ENCODE data around the gene C1orf74.

C1orf74 gene

DNA sequence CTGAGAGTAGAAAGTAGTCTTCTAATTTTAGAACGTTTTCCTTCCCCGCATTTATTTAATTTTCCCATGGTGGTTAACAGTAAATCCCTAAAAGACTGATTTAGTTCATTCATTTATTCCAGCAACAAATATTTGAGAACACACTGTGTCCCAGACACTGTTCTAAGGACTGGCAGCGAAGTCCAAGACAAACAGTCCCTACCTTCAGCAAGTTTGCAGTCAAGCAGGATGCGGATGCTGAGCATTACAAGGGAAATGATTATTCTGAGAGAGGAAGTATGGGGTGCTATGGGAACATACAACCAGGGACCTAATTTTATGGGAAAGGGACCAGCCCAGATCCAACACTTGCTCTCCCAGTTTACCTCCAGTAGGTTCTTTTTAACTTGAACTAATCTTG is 1.2 kb upstream of the C1orf74 start:
- H3K4me2 ChIP-seq (ENCODE audit: low read length), result no peak overlapping the region

DNA sequence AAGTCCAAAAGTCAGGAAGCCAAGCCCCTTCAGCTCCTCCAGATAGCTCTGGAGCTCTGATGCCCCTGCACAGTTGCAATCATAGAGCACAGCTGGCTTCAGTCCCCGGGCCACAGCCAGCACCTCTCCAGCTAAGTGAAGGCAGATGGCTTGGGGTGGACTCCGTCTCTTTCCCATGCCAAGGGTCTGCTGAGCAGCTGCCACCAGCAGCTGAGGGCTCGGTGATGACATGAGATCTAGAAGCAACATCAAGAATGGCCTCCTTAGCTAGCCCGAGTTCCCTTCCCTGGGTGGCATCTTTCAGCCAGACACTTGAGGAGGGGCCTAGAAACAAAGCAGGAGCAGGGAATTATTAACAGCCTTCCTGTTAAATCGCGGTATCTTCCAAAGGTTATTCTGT is 973 bp downstream of the C1orf74 start:
- H4K20me1 ChIP-seq (ENCODE audit: control insufficient read depth, insufficient read depth, low read depth, low read length), result no peaks in the 10 kb centered on the region
- no peak overlapping the region for H3K27ac ChIP-seq (ENCODE audit: low read depth, low read length)
- H3F3A ChIP-seq (ENCODE audit: control insufficient read depth, insufficient read depth), result no peaks in the 10 kb centered on the region
- H3K36me3 ChIP-seq (ENCODE audit: control insufficient read depth, low read length), result peaks cover 28% of the 10 kb centered on the region
- H3K4me1 ChIP-seq (ENCODE audit: control insufficient read depth, low read length), result peaks cover 16% of the 10 kb centered on the region
- peak overlapping the region; percentile 85 for H3K4me2 ChIP-seq (ENCODE audit: low read length)
- H3K27me3 ChIP-seq (ENCODE audit: control insufficient read depth, low read length), result no peaks in the 10 kb centered on the region; the same call in 1 of the 2 replicates
- peak overlapping the region; percentile 83 for H3K4me3 ChIP-seq (ENCODE audit: low read length)
- H3K9me2 ChIP-seq (replicated peaks; ENCODE audit: control insufficient read depth, low read length), result no peaks in the 10 kb centered on the region
- H3K79me2 ChIP-seq (ENCODE audit: control insufficient read depth, low read length), result peaks cover 25% of the 10 kb centered on the region
- H3K9me3 ChIP-seq (ENCODE audit: control insufficient read depth, insufficient read depth, low read length), result peaks cover 11% of the 10 kb centered on the region
- TF ChIP-seq, protein P1, sequence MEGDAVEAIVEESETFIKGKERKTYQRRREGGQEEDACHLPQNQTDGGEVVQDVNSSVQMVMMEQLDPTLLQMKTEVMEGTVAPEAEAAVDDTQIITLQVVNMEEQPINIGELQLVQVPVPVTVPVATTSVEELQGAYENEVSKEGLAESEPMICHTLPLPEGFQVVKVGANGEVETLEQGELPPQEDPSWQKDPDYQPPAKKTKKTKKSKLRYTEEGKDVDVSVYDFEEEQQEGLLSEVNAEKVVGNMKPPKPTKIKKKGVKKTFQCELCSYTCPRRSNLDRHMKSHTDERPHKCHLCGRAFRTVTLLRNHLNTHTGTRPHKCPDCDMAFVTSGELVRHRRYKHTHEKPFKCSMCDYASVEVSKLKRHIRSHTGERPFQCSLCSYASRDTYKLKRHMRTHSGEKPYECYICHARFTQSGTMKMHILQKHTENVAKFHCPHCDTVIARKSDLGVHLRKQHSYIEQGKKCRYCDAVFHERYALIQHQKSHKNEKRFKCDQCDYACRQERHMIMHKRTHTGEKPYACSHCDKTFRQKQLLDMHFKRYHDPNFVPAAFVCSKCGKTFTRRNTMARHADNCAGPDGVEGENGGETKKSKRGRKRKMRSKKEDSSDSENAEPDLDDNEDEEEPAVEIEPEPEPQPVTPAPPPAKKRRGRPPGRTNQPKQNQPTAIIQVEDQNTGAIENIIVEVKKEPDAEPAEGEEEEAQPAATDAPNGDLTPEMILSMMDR (IDR thresholded peaks at IDR 0.05; ENCODE audit: low read depth, low read length, poor library complexity, severe bottlenecking), result no peak
- no peak for TF ChIP-seq EZH2phosphoT487 (IDR thresholded peaks at IDR 0.05; ENCODE audit: borderline replicate concordance, low read length)

More for the DNA sequence above, 1.2 kb upstream of the C1orf74 start:
- no peak overlapping the region for H3K4me3 ChIP-seq (ENCODE audit: low read length)
- peaks cover 16% of the 10 kb centered on the region for H3K4me1 ChIP-seq (ENCODE audit: control insufficient read depth, low read length)
- H3K9me2 ChIP-seq (replicated peaks; ENCODE audit: control insufficient read depth, low read length), result no peaks in the 10 kb centered on the region
- no peaks in the 10 kb centered on the region for H3F3A ChIP-seq (ENCODE audit: control insufficient read depth, insufficient read depth)
- H3K36me3 ChIP-seq (ENCODE audit: control insufficient read depth, low read length), result peaks cover 17% of the 10 kb centered on the region
- peaks cover 11% of the 10 kb centered on the region for H3K9me3 ChIP-seq (ENCODE audit: control insufficient read depth, insufficient read depth, low read length)
- H3K27ac ChIP-seq (ENCODE audit: low read depth, low read length), result no peak overlapping the region
- H4K20me1 ChIP-seq (ENCODE audit: control insufficient read depth, insufficient read depth, low read depth, low read length), result no peaks in the 10 kb centered on the region
- peaks cover 25% of the 10 kb centered on the region for H3K79me2 ChIP-seq (ENCODE audit: control insufficient read depth, low read length)
- H3K27me3 ChIP-seq (ENCODE audit: control insufficient read depth, low read length), result peaks cover 5% of the 10 kb centered on the region
- TF ChIP-seq, protein P1 (IDR thresholded peaks at IDR 0.05; ENCODE audit: low read depth, low read length, poor library complexity, severe bottlenecking), result no peak
- TF ChIP-seq EZH2phosphoT487 (IDR thresholded peaks at IDR 0.05; ENCODE audit: borderline replicate concordance, low read length), result no peak

DNA sequence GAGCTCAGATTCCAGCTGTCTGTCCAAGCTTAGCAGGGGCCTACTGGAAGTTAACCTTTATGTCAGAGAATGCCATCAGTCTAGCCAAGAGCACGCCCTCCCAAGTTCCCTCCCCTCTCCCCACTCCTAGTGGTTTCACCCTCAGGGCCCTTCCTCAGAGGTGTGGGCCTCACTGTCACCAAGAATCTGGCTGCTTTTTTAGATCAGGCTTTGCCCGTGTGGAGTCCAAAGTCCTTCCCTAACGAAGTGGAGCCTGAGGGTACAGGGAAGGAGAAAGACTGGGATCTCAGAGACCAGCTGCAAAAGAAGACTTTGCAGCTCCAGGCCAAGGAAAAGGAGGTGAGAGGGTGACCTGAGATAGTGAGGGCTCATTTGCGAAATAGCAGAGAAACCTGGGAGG is 4.1 kb downstream of the C1orf74 start:
- H3F3A ChIP-seq (ENCODE audit: control insufficient read depth, insufficient read depth), result no peaks in the 10 kb centered on the region
- no peaks in the 10 kb centered on the region for H3K9me2 ChIP-seq (replicated peaks; ENCODE audit: control insufficient read depth, low read length)
- no peak overlapping the region for H3K4me2 ChIP-seq (ENCODE audit: low read length)
- TF ChIP-seq, protein P1 (IDR thresholded peaks at IDR 0.05; ENCODE audit: low read depth, low read length, poor library complexity, severe bottlenecking), result no peak
- TF ChIP-seq EZH2phosphoT487 (IDR thresholded peaks at IDR 0.05; ENCODE audit: borderline replicate concordance, low read length), result no peak
- H3K27me3 ChIP-seq (ENCODE audit: control insufficient read depth, low read length), result no peaks in the 10 kb centered on the region
- H4K20me1 ChIP-seq (ENCODE audit: control insufficient read depth, insufficient read depth, low read depth, low read length), result no peaks in the 10 kb centered on the region
- no peak overlapping the region for H3K27ac ChIP-seq (ENCODE audit: low read depth, low read length)
- peaks cover 26% of the 10 kb centered on the region for H3K4me1 ChIP-seq (ENCODE audit: control insufficient read depth, low read length)
- no peak overlapping the region for H3K4me3 ChIP-seq (ENCODE audit: low read length)
- peaks cover 36% of the 10 kb centered on the region for H3K36me3 ChIP-seq (ENCODE audit: control insufficient read depth, low read length)
- H3K79me2 ChIP-seq (ENCODE audit: control insufficient read depth, low read length), result peaks cover 25% of the 10 kb centered on the region
- H3K9me3 ChIP-seq (ENCODE audit: control insufficient read depth, insufficient read depth, low read length), result peaks cover 6% of the 10 kb centered on the region
